ENCODE data around the gene PPP3CA.

- TF ChIP-seq CTCF (IDR thresholded peaks at IDR 0.05) = no peak
- no peak for TF ChIP-seq POLR2A (IDR thresholded peaks at IDR 0.05)
Measured at GRCh38 chr4:100981447-100982204, 365.7 kb downstream of the PPP3CA start.

Measured in breast epithelium (tissue), 3 donors.